ENCODE results near the gene MAP3K7CL.

MAP3K7CL gene

DNA sequence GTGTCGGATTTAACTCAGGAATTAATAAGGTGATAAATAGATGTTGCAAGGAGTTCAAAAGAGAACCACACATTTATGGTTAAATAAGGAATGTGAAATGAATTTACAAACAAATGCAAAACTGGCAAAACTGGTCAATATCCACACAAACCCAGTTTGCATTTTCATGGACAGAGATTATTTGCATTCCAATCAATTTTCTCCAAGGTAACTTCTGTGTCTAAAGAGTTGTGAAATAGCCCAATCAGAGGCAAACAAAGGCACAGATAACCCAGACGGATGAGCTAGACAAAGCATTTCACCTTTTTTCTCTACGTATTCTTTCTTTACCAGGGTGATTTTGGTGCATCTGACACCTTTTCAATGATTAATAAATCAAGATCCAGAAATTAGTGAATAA, 63.9 kb downstream of the MAP3K7CL start:
- ChIA-PET CTCF (interaction anchor here (1.0 to 3.5 kb wide), 10 partner anchors 9 to 182 kb away, joined by 3 to 8 read pairs (median 3); no protein-coding TSS in a partner anchor), POLR2A (no interaction called here)
- no peak for DNase-seq (ENCODE audit: extremely low spot score)
- TF ChIP-seq CTCF (IDR thresholded peaks at IDR 0.05; ENCODE audit: control extremely low read depth, extremely low read depth, low read depth, missing control alignments), result no peak

- DNase-seq (ENCODE audit: extremely low spot score), result no peak
- ChIA-PET POLR2A (no interaction called here), CTCF (interaction anchor here (1.0 to 3.5 kb wide), 11 partner anchors 8 to 74 kb away, joined by 3 to 8 read pairs (median 3); no protein-coding TSS in a partner anchor)
- no peak for TF ChIP-seq CTCF (IDR thresholded peaks at IDR 0.05; ENCODE audit: control extremely low read depth, extremely low read depth, low read depth, missing control alignments)
Measured at GRCh38 chr21:29194847-29195246, 64.4 kb downstream of the MAP3K7CL start.

DNA sequence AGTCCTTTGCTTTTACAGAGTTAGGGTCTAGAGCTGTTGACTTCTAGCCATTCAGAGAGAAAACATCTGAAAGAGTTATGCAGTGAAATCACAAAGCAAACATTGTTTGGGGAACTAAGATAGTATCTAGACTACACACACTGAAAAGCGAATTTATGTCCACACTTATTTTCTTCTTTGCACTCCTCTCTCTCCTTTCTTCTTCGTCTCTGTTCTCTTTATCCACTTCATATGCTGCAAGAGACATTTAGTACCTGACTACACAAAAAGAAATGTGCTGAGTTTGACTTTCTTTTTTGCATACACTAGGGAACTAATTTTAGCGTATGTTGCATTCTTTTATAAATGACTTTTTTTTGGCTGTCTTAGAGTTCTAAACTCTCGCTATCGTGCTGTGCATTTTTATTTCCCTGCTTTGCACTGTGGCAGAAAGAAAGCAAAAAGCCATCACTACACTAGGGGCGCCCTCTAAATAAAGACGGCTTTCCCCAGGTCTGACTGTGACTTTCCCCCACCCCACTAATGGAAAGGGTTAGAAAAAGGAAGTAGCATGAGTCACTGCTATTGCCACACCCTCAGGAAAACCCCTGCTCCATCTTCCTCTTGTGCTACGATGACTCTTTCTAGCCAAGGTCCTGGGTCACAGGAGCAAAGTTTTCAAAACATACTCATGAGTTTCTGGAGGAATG, 65.7 kb downstream of the MAP3K7CL start:
- ChIA-PET CTCF (interaction anchor here (0.8 to 3.5 kb wide), 11 partner anchors 9 to 105 kb away, joined by 3 to 11 read pairs (median 4); no protein-coding TSS in a partner anchor), POLR2A (no interaction called here)
- peak; percentile 82 for DNase-seq (ENCODE audit: extremely low spot score)
- peak; percentile 50 for TF ChIP-seq CTCF (IDR thresholded peaks at IDR 0.05; ENCODE audit: control extremely low read depth, extremely low read depth, low read depth, missing control alignments)

DNA sequence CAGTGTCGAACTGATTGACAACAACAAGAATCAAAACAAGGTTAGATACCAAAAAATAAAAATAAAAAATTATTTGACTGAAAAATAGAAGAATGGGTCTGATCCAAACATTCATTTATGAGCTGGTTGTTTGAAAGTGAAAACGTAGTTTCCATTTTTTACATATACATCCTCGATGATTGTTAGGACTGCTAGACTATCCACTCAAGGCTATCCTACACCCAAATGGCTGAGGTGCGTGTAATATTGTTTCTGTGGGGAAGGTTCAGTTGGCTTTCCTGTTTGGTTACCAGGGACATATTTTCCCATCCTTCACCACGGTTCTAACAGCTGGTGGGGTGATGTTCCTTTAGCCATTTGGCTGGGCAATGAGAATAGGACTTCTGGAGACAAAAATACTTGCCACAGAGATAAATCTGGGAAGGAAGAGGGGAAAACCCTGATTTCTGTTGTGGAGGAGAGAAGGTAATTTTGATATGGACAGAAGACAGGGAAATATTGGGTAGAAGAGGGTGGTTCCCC, 66.3 kb downstream of the MAP3K7CL start:
- CTCF ChIA-PET, result interaction anchor here (0.6 to 2.3 kb wide), 7 partner anchors 9 to 48 kb away, joined by 3 to 11 read pairs (median 6); no protein-coding TSS in a partner anchor
- POLR2A ChIA-PET, result no interaction called here

GRCh38 chr21:29201186-29201585, 70.7 kb downstream of the MAP3K7CL start:
- no peak for DNase-seq (ENCODE audit: extremely low spot score)
- CTCF ChIA-PET, result interaction anchor here (1.2 kb wide), 1 partner anchor 14 kb away, joined by 3 read pairs; no protein-coding TSS in a partner anchor

More for the DNA sequence above, 66.3 kb downstream of the MAP3K7CL start:
- TF ChIP-seq CTCF (IDR thresholded peaks at IDR 0.05; ENCODE audit: control extremely low read depth, extremely low read depth, low read depth, missing control alignments), result no peak
- peak; percentile 23 for DNase-seq (ENCODE audit: extremely low spot score)

DNA sequence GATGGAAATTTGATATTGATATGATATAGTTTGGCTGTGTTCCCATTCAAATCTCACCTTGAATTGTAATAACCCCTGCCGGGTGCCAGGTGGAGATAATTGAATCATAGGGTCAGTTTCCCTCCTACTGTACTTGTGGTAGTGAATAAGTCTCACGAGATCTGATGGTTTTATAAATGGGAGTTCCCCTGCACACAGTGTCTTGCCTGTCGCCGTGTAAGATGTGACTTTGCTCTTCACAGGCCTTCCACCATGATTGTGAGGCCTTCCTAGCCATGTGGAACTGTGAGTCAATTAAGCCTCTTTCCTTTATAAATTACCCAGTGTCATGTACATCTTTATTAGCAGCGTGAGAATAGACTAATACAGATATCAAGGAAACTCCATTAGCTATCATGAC, 74.6 kb downstream of the MAP3K7CL start:
- no peak for DNase-seq (ENCODE audit: extremely low spot score)
- ChIA-PET POLR2A (no interaction called here), CTCF (interaction anchor here (0.7 to 3.7 kb wide), 9 partner anchors 8 to 66 kb away, joined by 3 to 11 read pairs (median 4); no protein-coding TSS in a partner anchor)
- no peak for TF ChIP-seq CTCF (IDR thresholded peaks at IDR 0.05; ENCODE audit: control extremely low read depth, extremely low read depth, low read depth, missing control alignments)

More at GRCh38 chr21:29201186-29201585, 70.7 kb downstream of the MAP3K7CL start:
- POLR2A ChIA-PET, result no interaction called here
- TF ChIP-seq CTCF (IDR thresholded peaks at IDR 0.05; ENCODE audit: control extremely low read depth, extremely low read depth, low read depth, missing control alignments), result no peak

All from GM10248 (cell line).